ENCODE data around the gene TRPM8. TPM values are rescaled to one million over a fixed set of nuclear protein-coding genes. Genes with fewer than 3 reads are reported as not detected.
A peak's percentile ranks its signal among the peaks of the same experiment; 100 is the strongest.

The TRPM8 gene
- total RNA-seq, 4 donors from 2014 or later: not detected

GRCh38 chr2:233938676-233939370 is 21.6 kb downstream of the TRPM8 start:
- Histone ChIP-seq H3K9me3 (peaks cover 0 to 5% (median 0%) of the 10 kb centered on the region in 3 donors), H3K36me3 (no peaks in the 10 kb centered on the region), H3K27me3 (peaks cover 56% of the 10 kb centered on the region), H3K27ac (no peak overlapping the region), H3K4me1 (peaks cover 0 to 8% (median 0%) of the 10 kb centered on the region in 3 donors), H3K4me3 (peak overlapping the region in 1 of 2 donors; percentile 28)
- WGBS, 2 donors (ENCODE audit: low coverage in 1 of 2): 26 to 44% methylated on average over 4 to 10 of the region's 36 CpGs
- no peak for ATAC-seq
- no peak for TF ChIP-seq POLR2A (IDR thresholded peaks at IDR 0.05)

GRCh38 chr2:233940376-233941276 is 23.5 kb downstream of the TRPM8 start:
- Histone ChIP-seq H3K27me3 (peaks cover 65% of the 10 kb centered on the region), H3K4me3 (no peak overlapping the region), H3K4me1 (peaks cover 0 to 8% (median 0%) of the 10 kb centered on the region in 3 donors), H3K9me3 (peaks cover 0 to 19% (median 0%) of the 10 kb centered on the region in 3 donors), H3K27ac (no peak overlapping the region), H3K36me3 (no peaks in the 10 kb centered on the region)
- 74 to 75% methylated on average over 12 of the region's 12 CpGs for WGBS, 2 donors (ENCODE audit: low coverage in 1 of 2)
- no peak for ATAC-seq
- TF ChIP-seq POLR2A (IDR thresholded peaks at IDR 0.05): no peak
- no peak for TF ChIP-seq CTCF (IDR thresholded peaks at IDR 0.05)
- no peak for TF ChIP-seq POLR2AphosphoS5 (IDR thresholded peaks at IDR 0.05)
- TF ChIP-seq EP300 (IDR thresholded peaks at IDR 0.05): no peak

GRCh38 chr2:233942731-233943130 is 25.6 kb downstream of the TRPM8 start:
- no peaks in the 10 kb centered on the region for H3K36me3 ChIP-seq
- 89 to 91% methylated on average over 2 to 3 of the region's 4 CpGs for whole genome bisulfite sequencing, 2 donors (ENCODE audit: low coverage in 1 of 2)
- no peak overlapping the region for H3K27ac ChIP-seq
- peaks cover 0 to 19% (median 0%) of the 10 kb centered on the region in 3 donors for H3K9me3 ChIP-seq
- H3K4me3 ChIP-seq: no peak overlapping the region
- no peak for TF ChIP-seq EP300 (IDR thresholded peaks at IDR 0.05)
- TF ChIP-seq POLR2AphosphoS5 (IDR thresholded peaks at IDR 0.05): no peak
- no peak for TF ChIP-seq CTCF (IDR thresholded peaks at IDR 0.05)
- TF ChIP-seq POLR2A (IDR thresholded peaks at IDR 0.05): no peak
- no peak for ATAC-seq
- peaks cover 62% of the 10 kb centered on the region for H3K27me3 ChIP-seq
- H3K4me1 ChIP-seq: peaks cover 0 to 8% (median 0%) of the 10 kb centered on the region in 3 donors

GRCh38 chr2:233944269-233944668 is 27.1 kb downstream of the TRPM8 start:
- peaks cover 0 to under 1% (median 0%) of the 10 kb centered on the region in 3 donors for H3K4me1 ChIP-seq
- ATAC-seq: no peak
- no peak overlapping the region for H3K27ac ChIP-seq
- H3K27me3 ChIP-seq: peaks cover 47% of the 10 kb centered on the region
- H3K9me3 ChIP-seq: peaks cover 0 to 19% (median 0%) of the 10 kb centered on the region in 3 donors
- H3K4me3 ChIP-seq: no peak overlapping the region
- 71 to 80% methylated on average over 1 of the region's 1 CpG for WGBS, 2 donors (ENCODE audit: low coverage in 1 of 2)
- TF ChIP-seq POLR2A (IDR thresholded peaks at IDR 0.05): no peak
- no peaks in the 10 kb centered on the region for H3K36me3 ChIP-seq

GRCh38 chr2:233944722-233945121 is 27.5 kb downstream of the TRPM8 start:
- Histone ChIP-seq H3K4me1 (no peaks in the 10 kb centered on the region), H3K27me3 (peaks cover 44% of the 10 kb centered on the region), H3K9me3 (peaks cover 0 to 19% (median 0%) of the 10 kb centered on the region in 3 donors), H3K36me3 (no peaks in the 10 kb centered on the region), H3K4me3 (no peak overlapping the region), H3K27ac (no peak overlapping the region)
- ATAC-seq: no peak
- no peak for TF ChIP-seq POLR2A (IDR thresholded peaks at IDR 0.05)
- TF ChIP-seq CTCF (IDR thresholded peaks at IDR 0.05): no peak
- WGBS, 2 donors (ENCODE audit: low coverage in 1 of 2): 73 to 79% methylated on average over 1 of the region's 1 CpG
